RWPE1 (cell line): ENCODE measurements around the gene ADAMTS10.
A peak's percentile ranks its signal among the peaks of the same experiment; 100 is the strongest.

Experiments used
- CTCF ChIA-PET: fragments of 350-600 bp; sonication (Branson Sonifier 250); formaldehyde crosslinking; extraction: SDS; loops from one replicate; lab custom pipeline; 2021; lab: Yijun Ruan, JAX
- POLR2A ChIA-PET: fragments of 400-600 bp; formaldehyde crosslinking; extraction: SDS; loops from one replicate; lab custom pipeline; 2020; ENCODE audit warnings: antibody characterized with exemption; ENCODE audit not compliant: low non-redundant PET; lab: Yijun Ruan, JAX
- DNase-seq: peaks from one replicate; pipeline ENCODE4 v3.0.0; 2012; ENCODE audit warnings: low spot score
- H3K27ac ChIP-seq: fragments of 450-650 bp; 2 replicates; pipeline ENCODE4 v1.5.1; 2017
- TF ChIP-seq, protein P1 (sequence below): fragments of 450-650 bp; conservative IDR thresholded peaks from 2 replicates; pipeline ENCODE4 v1.5.1; 2017; ENCODE audit warnings: low read depth, mild to moderate bottlenecking

Gene ADAMTS10

DNA sequence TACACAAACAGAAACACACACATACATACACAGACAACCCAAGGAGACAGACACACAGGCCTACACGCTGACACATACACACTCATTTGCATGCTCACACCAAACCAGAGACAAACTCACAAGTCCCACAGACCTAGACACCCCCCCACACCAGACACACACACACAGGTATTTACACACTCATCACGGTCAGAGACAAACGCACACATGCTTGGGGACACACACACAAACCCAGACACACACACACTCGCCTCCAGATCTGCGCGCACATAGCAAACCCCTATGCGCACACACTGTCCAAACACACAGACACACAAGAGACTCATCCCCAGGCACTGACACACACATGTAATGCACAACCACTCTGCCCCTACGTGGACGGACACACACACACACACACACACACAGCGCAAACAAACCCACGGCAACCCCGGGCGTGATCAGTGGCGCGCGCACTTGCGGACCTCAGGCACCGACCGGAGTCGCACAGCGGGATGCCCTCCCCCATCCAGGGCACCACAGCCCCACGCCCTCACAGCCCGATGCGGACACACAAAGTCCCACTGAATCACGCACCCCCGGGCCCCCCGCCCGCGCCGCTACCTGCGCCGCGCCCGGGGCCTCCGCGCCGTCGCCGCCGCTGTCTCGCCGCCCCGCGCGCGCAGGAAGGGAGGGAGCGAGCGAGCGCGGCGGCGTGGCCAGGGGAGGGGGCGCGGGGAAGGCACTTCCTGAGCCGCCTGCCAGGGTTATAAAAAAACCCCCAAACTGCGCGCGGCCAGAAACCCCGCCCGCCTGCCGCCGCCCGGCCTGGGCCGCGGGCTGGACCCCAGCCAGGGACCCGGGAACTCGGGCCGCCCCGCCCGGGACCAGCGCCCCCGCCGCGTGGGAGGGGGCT, at the start of gene ADAMTS10:
Gene ADAMTS10, minus strand, starts transcription at position 675 of the 895 bp plus-strand sequence. CDS start 5,005 bp downstream, outside the sequence.
- no peak for DNase-seq
- no peak within 1 kb of the TSS for H3K27ac ChIP-seq
- ChIA-PET CTCF (no interaction called here), POLR2A (no interaction called here)
- TF ChIP-seq, protein P1, sequence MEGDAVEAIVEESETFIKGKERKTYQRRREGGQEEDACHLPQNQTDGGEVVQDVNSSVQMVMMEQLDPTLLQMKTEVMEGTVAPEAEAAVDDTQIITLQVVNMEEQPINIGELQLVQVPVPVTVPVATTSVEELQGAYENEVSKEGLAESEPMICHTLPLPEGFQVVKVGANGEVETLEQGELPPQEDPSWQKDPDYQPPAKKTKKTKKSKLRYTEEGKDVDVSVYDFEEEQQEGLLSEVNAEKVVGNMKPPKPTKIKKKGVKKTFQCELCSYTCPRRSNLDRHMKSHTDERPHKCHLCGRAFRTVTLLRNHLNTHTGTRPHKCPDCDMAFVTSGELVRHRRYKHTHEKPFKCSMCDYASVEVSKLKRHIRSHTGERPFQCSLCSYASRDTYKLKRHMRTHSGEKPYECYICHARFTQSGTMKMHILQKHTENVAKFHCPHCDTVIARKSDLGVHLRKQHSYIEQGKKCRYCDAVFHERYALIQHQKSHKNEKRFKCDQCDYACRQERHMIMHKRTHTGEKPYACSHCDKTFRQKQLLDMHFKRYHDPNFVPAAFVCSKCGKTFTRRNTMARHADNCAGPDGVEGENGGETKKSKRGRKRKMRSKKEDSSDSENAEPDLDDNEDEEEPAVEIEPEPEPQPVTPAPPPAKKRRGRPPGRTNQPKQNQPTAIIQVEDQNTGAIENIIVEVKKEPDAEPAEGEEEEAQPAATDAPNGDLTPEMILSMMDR, result no peak

DNA sequence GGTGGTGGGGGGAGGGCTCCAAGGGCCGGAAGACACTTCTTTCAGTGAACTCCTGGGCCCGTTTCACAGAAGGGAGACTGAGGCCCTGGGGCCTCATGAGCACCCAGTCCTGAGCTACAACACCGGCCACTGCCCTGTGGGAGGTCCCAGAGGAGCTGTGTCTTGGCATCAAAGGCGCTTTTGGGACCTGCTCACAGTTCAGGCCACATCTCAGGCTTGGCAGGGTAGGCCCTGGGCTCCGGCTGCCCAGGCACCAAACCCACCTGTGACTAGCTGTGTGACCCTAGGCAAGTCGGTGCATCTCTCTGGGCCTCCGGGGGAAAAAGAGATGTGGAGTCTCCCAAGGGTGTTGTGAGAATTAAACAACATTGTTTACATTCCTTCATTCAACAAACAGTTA, 49.4 kb upstream of the ADAMTS10 start:
- H3K27ac ChIP-seq, result no peak overlapping the region
- TF ChIP-seq, protein P1, result no peak
- ChIA-PET POLR2A (no interaction called here), CTCF (no interaction called here)
- no peak for DNase-seq

DNA sequence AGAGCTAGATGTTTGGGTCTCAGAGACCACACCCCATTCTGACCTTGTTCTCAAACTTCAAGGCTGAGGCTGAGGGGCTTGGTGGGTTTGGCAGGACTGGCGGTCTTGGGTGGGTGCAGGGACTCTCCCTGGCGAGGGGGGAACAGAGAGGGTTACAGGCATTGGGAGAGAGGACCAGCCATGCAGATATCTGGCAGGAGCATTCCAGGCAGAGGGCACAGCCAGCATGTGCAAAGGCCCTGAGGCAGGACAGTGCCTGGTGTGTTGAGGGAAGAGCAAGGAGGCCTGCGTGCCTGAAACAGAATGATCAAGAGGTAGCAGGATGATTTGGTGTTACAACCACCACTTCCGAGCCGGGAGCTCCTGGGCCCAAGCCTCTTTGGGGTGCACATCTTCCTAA, 47.4 kb upstream of the ADAMTS10 start:
- no peak for DNase-seq
- ChIA-PET POLR2A (no interaction called here), CTCF (no interaction called here)
- TF ChIP-seq, protein P1, result no peak
- H3K27ac ChIP-seq, result no peak overlapping the region

DNA sequence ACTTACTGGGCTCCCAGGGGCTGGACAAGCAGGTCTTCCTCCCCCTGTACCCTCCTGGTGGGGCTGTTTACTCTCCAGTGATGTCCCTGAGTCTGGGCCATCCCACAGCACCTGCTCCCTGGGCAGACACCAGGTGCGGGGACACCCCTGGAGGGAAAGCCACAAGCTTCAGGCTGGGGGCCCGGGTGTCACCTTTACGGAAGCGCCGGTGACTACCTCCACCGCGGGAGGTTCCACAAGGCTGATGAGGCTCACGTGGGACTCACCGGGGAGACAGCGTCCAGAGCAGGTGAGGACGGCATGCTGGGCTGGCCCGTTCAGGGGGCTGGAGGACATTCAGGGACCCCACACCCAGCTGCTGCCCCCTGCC, 44.8 kb upstream of the ADAMTS10 start:
- no peak overlapping the region for H3K27ac ChIP-seq
- DNase-seq, result no peak
- TF ChIP-seq, protein P1, result no peak
- POLR2A ChIA-PET, result interaction anchor here (0.9 kb wide), 1 partner anchor 14 kb away, joined by 3 read pairs; no protein-coding TSS in a partner anchor
- CTCF ChIA-PET, result interaction anchor here (0.6 to 0.8 kb wide), 3 partner anchors 16 to 540 kb away, joined by 3 to 5 read pairs (median 3); no protein-coding TSS in a partner anchor

DNA sequence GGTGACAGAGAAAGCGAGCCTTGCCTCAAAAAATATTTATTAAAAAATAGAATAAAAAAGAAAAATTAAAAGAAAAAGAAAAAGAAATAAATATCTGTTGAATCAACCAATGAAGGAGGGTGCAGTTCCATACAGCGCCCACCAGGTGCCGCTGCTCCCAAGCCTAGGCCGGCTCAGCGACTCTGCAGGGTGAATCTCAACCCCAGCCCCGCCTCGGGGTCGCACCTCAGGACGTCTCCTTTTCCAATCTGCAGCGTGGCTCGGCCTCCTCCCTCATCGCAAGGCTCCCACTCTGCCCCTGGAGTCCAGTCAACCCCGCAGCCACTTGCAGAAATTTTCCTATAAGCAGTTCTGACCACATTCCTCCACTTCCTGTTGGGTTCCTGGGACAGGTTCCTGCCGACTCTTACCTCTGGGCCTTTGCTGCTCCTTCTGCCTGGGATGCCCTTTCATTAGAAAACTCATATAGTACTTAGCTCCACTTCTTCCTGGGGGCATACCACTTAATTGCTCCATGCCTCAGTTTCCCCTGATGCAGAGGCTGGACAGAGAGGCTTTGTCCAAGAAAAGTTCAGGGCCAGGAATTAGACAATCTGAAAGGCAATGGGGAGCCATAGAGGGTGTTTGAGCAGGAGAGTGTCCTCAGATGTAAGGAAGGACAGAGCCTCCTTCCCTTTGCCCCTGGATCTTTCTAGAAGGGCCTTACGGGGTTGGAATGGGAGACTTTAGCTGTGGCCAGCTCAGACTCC, 44.2 kb upstream of the ADAMTS10 start:
- TF ChIP-seq, protein P1, result peak; percentile 90
- ChIA-PET POLR2A (no interaction called here), CTCF (interaction anchor here (0.6 to 1.1 kb wide), 10 partner anchors 13 to 540 kb away, joined by 3 to 7 read pairs (median 4); no protein-coding TSS in a partner anchor)
- peak; percentile 67 for DNase-seq
- H3K27ac ChIP-seq, result no peak overlapping the region

DNA sequence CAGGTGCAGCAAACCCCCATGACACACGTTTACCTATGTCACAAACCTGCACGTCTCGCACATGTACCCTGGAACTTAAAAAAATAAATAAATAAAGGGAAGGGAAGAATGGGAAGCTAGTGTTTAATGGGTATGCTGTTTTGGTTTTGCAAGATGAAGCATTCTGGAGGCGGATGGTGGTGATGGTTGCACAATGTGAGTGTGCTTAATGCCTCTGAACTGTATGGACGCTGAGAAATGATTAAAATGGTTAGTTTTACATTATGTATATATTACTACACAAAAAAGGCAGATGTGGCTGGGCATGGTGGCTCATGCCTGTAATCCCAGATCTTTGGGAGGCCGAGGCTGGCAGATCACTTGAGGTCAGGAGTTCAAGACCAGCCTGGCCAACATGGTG, 37.7 kb upstream of the ADAMTS10 start:
- H3K27ac ChIP-seq, result no peak overlapping the region
- DNase-seq, result no peak
- TF ChIP-seq, protein P1, result no peak
- POLR2A ChIA-PET, result no interaction called here
- CTCF ChIA-PET, result no interaction called here
